ENCODE measurements around the gene APH1A. TPM values are rescaled to one million over a fixed set of nuclear protein-coding genes. Genes with fewer than 3 reads are reported as not detected.

APH1A gene
- total and polyA plus RNA-seq, 9 of the 15 experiments (the other 6 are each of a cell fraction or from before 2014, with no cell fraction given) = 5.6 to 123 (median 77.0) TPM

- TF ChIP-seq STAT6 (CRISPR knock-in tag; IDR thresholded peaks at IDR 0.05) = no peak
- TF ChIP-seq ILF3 (IDR thresholded peaks at IDR 0.05; ENCODE audit: borderline replicate concordance) = no peak
- peak; percentile 60 for TF ChIP-seq KDM5B (IDR thresholded peaks at IDR 0.05; ENCODE audit: insufficient replicate concordance, low read depth, low read length)
- TF ChIP-seq NR3C1 (CRISPR knock-in tag; IDR thresholded peaks at IDR 0.05) = no peak
- peak; percentile 88 for TF ChIP-seq POLR2A (conservative IDR thresholded peaks at IDR 0.05)
- no peak for TF ChIP-seq NCOR1 (IDR thresholded peaks at IDR 0.05)
- TF ChIP-seq AFF1 (IDR thresholded peaks at IDR 0.05; ENCODE audit: low read depth in 1 of 2, partially characterized antibody in 2 of 2) = peak; percentile 70 to 81
- peak; percentile 31; the same call in 1 of the 2 replicates for TF ChIP-seq TAF7 (tag; IDR thresholded peaks at IDR 0.05)
- TF ChIP-seq MNT (conservative IDR thresholded peaks at IDR 0.05) = peak; percentile 55 to 59
- TF ChIP-seq PML (IDR thresholded peaks at IDR 0.05; ENCODE audit: low read length) = 0 out of 2 replicates have a peak, but pooled peaks have one; percentile 15
- peak; percentile 90 for TF ChIP-seq FIP1L1 (IDR thresholded peaks at IDR 0.05; ENCODE audit: low read depth, low read length, poor library complexity, severe bottlenecking)
- TF ChIP-seq ZKSCAN1 (IDR thresholded peaks at IDR 0.05; ENCODE audit: low read depth, low read length) = 0 out of 2 replicates have a peak, but pooled peaks have one; percentile 22
- TF ChIP-seq EHMT2 (IDR thresholded peaks at IDR 0.05) = no peak
- TF ChIP-seq MLLT1 (IDR thresholded peaks at IDR 0.05) = peak in 1 of 2 experiments; percentile 83; a peak in 1 of 4 replicates
- TF ChIP-seq ATF7 (IDR thresholded peaks at IDR 0.05) = peak; percentile 55
- TF ChIP-seq NR2F6 (CRISPR knock-in tag; IDR thresholded peaks at IDR 0.05) = no peak
- TF ChIP-seq KLF10 (CRISPR knock-in tag; IDR thresholded peaks at IDR 0.05) = no peak
- no peak for TF ChIP-seq ETV1 (tag; conservative IDR thresholded peaks at IDR 0.05; ENCODE audit: low read depth)
- 0 out of 2 replicates have a peak, but pooled peaks have one; percentile 16 for TF ChIP-seq LEF1 (IDR thresholded peaks at IDR 0.05)
Observed at GRCh38 chr1:150234566-150235293, 34.1 kb downstream of the APH1A start (continued).

Measured in K562 (cell line).